KMS-11 (cell line): ENCODE measurements around the gene PIWIL1.

Experiments used
- H2AFZ ChIP-seq: fragments of 200-600 bp; sonication (generic); 2 replicates; pipeline ENCODE4 v1.6.1; 2016; ENCODE audit warnings: antibody characterized with exemption, mixed run types, low read depth
- H3K27ac ChIP-seq: fragments of 200-600 bp; sonication (generic); 2 replicates; pipeline ENCODE4 v1.6.1; 2016; ENCODE audit warnings: mild to moderate bottlenecking, mixed run types
- H3K27me3 ChIP-seq: fragments of 200-600 bp; sonication (generic); 2 replicates; pipeline ENCODE4 v1.6.1; 2017; ENCODE audit warnings: mild to moderate bottlenecking, low read depth, mixed run types, moderate library complexity; ENCODE audit not compliant: insufficient read depth
- H3K36me3 ChIP-seq: fragments of 200-600 bp; sonication (generic); 2 replicates; pipeline ENCODE4 v1.6.1; 2017; ENCODE audit warnings: mild to moderate bottlenecking, mixed run types; ENCODE audit not compliant: insufficient read depth
- H3K4me1 ChIP-seq: fragments of 200-600 bp; sonication (generic); 2 replicates; pipeline ENCODE4 v1.6.1; 2016; ENCODE audit warnings: mild to moderate bottlenecking, low read depth, mixed run types; ENCODE audit not compliant: poor library complexity, severe bottlenecking
- H3K4me2 ChIP-seq: fragments of 200-600 bp; sonication (generic); 2 replicates; pipeline ENCODE4 v1.7.0; 2016; ENCODE audit warnings: mild to moderate bottlenecking, mixed run types
- H3K4me3 ChIP-seq: fragments of 200-600 bp; sonication (generic); IDR thresholded peaks from 2 replicates; pipeline ENCODE4 v1.6.1; 2017; ENCODE audit warnings: low read depth, low read length, mixed read lengths; ENCODE audit not compliant: insufficient read depth
- H3K79me2 ChIP-seq: fragments of 200-600 bp; sonication (generic); 2 replicates; pipeline ENCODE4 v1.6.1; 2016; ENCODE audit warnings: low read depth, mixed run types; ENCODE audit not compliant: insufficient read depth
- H3K9ac ChIP-seq: fragments of 200-600 bp; sonication (generic); 2 replicates; pipeline ENCODE4 v1.6.1; 2016; ENCODE audit warnings: mild to moderate bottlenecking, mixed run types
- H4K20me1 ChIP-seq: fragments of 200-600 bp; sonication (generic); 2 replicates; pipeline ENCODE4 v1.6.1; 2016; ENCODE audit warnings: mild to moderate bottlenecking, mixed run types; ENCODE audit not compliant: insufficient read depth
- TF ChIP-seq, protein P1 (sequence below): fragments of 200-600 bp; sonication (generic); conservative IDR thresholded peaks from 2 replicates; pipeline ENCODE4 v1.6.1; 2017; ENCODE audit warnings: low read depth, mild to moderate bottlenecking, antibody characterized with exemption, low read length, moderate library complexity, mixed read lengths

PIWIL1 gene

DNA sequence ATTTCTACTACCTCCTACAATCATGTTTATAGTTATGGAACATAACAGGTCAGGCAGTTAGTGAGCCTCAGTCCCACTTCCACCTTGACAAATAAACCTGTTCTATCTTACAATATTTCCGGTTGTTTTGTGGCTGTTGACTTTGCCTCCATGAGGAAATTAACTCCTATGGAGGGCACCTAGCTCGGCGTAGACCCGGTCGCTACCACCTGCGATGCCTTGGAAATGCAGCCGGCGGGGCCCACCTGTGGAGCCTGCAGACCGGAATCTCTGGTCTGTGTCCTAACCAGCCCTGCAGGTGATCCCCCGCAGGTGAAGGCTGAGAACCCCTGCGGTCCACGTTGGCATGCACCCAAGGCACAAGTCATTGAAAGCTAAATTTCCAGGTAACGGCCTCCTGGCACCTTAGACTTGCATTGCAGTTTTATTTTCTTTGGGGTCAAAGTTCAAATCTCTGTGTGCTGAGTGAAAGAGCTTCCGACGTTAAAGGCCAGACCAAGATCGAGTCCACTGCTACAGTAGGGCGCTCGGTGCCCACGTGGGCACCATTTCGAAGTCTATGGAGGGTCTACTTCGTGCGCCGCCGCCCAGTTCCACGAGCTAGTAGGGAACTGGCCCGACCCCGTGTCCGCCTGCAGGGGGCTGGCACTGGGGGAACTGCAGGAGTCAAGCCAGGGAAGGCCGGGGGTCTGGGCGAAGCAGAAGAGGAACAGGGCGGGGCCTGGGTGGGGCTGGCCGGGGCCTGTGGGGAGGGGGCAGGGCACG, 782 bp upstream of the PIWIL1 start:
- Histone ChIP-seq H3K4me3 (no peak overlapping the region), H3K79me2 (no peaks in the 10 kb centered on the region), H2AFZ (no peak overlapping the region), H3K36me3 (no peaks in the 10 kb centered on the region), H3K27ac (no peak overlapping the region), H3K9ac (no peak overlapping the region), H4K20me1 (no peaks in the 10 kb centered on the region), H3K27me3 (no peaks in the 10 kb centered on the region), H3K4me2 (no peak overlapping the region), H3K4me1 (no peaks in the 10 kb centered on the region)
- TF ChIP-seq, protein P1, sequence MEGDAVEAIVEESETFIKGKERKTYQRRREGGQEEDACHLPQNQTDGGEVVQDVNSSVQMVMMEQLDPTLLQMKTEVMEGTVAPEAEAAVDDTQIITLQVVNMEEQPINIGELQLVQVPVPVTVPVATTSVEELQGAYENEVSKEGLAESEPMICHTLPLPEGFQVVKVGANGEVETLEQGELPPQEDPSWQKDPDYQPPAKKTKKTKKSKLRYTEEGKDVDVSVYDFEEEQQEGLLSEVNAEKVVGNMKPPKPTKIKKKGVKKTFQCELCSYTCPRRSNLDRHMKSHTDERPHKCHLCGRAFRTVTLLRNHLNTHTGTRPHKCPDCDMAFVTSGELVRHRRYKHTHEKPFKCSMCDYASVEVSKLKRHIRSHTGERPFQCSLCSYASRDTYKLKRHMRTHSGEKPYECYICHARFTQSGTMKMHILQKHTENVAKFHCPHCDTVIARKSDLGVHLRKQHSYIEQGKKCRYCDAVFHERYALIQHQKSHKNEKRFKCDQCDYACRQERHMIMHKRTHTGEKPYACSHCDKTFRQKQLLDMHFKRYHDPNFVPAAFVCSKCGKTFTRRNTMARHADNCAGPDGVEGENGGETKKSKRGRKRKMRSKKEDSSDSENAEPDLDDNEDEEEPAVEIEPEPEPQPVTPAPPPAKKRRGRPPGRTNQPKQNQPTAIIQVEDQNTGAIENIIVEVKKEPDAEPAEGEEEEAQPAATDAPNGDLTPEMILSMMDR: no peak

DNA sequence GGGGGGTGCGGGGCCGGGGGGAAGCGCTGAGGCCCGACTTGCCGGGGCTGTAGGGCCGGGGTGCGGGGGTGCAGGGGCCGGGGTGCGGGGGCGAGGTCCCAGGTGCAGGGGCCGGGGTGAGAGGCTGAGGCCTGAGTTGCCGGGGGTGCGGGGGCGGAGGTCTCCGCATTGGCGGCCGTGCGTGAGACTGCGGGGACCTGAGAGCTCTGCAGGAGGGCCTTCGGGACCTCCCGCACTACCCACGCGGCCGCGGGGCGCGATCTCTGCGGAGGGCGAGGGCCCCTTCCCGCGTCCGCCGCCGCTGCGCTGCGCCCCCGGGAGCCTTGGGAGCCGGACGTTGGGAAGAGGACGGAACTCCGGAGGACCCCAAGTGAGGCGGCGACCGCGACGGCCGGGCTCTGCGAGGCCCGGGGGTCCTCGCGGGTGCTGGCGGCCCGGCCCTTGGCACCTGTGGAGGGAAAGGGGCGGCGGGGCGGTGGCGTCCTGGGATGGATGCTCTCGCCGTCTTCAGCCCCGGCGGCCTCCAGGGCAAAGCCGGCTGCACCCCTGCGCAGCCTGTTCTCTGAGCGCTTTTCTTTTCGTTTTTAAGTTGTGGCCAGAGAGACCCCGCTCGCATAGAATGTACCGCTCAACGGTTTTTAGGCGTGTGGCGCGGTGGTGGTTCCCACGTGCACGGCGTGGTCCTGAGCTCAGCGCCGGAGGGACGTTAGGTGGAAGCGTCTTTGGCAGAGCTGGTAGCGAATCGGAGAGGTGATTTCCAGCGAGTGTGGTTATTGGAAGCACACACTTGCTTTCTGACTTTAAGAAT, 1.3 kb downstream of the PIWIL1 start:
- Histone ChIP-seq H3K9ac (no peak overlapping the region), H3K4me2 (no peak overlapping the region), H3K79me2 (no peaks in the 10 kb centered on the region), H3K27me3 (no peaks in the 10 kb centered on the region), H2AFZ (no peak overlapping the region), H3K4me1 (no peaks in the 10 kb centered on the region), H3K36me3 (no peaks in the 10 kb centered on the region), H3K4me3 (no peak overlapping the region), H3K27ac (no peak overlapping the region), H4K20me1 (no peaks in the 10 kb centered on the region)
- TF ChIP-seq, protein P1: no peak

DNA sequence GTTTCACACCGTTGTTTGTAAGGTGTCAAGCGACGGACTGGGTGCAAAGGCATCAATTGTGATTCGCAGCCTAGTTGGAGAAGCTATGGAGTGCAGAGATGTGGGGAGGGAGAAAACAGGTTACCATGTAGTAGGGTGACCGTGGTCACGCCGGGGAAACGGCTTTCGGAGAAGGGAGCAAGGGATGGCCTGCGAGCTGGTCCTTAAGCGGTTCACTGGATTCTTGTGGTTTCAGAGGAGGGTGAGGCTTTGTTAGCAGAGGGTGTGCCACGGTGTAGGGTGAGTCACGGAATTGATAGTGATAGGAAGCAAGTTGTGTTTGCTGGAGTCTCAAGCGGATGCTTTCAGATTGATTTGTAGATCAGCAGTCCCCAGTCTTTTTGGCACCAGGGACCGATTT, 2.3 kb downstream of the PIWIL1 start:
- Histone ChIP-seq H3K4me2 (no peak overlapping the region), H3K27ac (no peak overlapping the region), H3K79me2 (no peaks in the 10 kb centered on the region), H3K36me3 (no peaks in the 10 kb centered on the region), H3K27me3 (no peaks in the 10 kb centered on the region), H4K20me1 (no peaks in the 10 kb centered on the region), H2AFZ (no peak overlapping the region), H3K9ac (no peak overlapping the region), H3K4me3 (no peak overlapping the region), H3K4me1 (no peaks in the 10 kb centered on the region)
- TF ChIP-seq, protein P1: no peak

DNA sequence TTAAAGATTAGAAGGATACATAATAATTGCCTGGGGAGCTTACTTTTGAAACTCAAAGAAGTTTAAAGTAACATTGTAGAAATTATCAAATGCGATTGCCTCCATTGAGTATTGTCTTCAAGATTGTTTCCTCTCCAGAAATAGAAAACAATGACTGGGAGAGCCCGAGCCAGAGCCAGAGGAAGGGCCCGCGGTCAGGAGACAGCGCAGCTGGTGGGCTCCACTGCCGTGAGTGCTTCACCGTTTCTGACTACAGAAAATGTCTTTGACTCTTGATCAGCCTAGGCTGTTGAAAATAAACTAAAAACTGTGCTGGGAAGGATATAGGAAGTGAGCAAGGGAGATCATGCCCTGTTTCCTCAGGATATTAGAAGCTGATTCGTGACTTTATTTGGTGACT, 4.8 kb downstream of the PIWIL1 start:
- Histone ChIP-seq H3K27me3 (no peaks in the 10 kb centered on the region), H3K27ac (no peak overlapping the region), H3K36me3 (no peaks in the 10 kb centered on the region), H4K20me1 (no peaks in the 10 kb centered on the region), H3K4me2 (no peak overlapping the region), H3K4me1 (no peaks in the 10 kb centered on the region), H3K4me3 (no peak overlapping the region), H3K79me2 (no peaks in the 10 kb centered on the region), H2AFZ (no peak overlapping the region), H3K9ac (no peak overlapping the region)
- TF ChIP-seq, protein P1: no peak
